SU-DHL-6 (cell line): ENCODE measurements around the gene GRN.

ENCODE experiments used
- H2AFZ ChIP-seq: fragments of 200-600 bp; sonication (generic); 2 replicates; pipeline ENCODE4 v1.6.1; 2014; ENCODE audit warnings: low read depth, mild to moderate bottlenecking, moderate library complexity, mixed read lengths, antibody characterized with exemption, low read length; ENCODE audit not compliant: severe bottlenecking
- H3F3A ChIP-seq: fragments of 200-600 bp; shearing (Covaris generic); 2 replicates; pipeline ENCODE4 v1.6.0; 2016; ENCODE audit warnings: antibody characterized with exemption, mild to moderate bottlenecking; ENCODE audit not compliant: insufficient read depth
- H3K27ac ChIP-seq: fragments of 200-600 bp; sonication (generic); 2 replicates; pipeline ENCODE4 v1.5.1; 2016; ENCODE audit warnings: low read depth, mild to moderate bottlenecking, low read length, moderate library complexity, mixed read lengths
- H3K27me3 ChIP-seq: fragments of 200-600 bp; sonication (generic), shearing (Covaris generic); 2 replicates; pipeline ENCODE4 v1.6.0; 2014; ENCODE audit warnings: mild to moderate bottlenecking, low read length
- H3K36me3 ChIP-seq: fragments of 200-600 bp; sonication (generic); 2 replicates; pipeline ENCODE4 v1.6.1; 2014; ENCODE audit warnings: mild to moderate bottlenecking, low read length, mixed read lengths
- H3K4me2 ChIP-seq: fragments of 300-600, 200-600 bp; shearing (Covaris generic), sonication (generic); 2 replicates; pipeline ENCODE4 v1.6.0; 2014; ENCODE audit warnings: low read length, low read depth, mild to moderate bottlenecking; ENCODE audit not compliant: poor library complexity, severe bottlenecking
- H3K4me3 ChIP-seq: fragments of 200-600 bp; sonication (generic); 2 replicates; pipeline ENCODE4 v1.5.1; 2014; ENCODE audit warnings: antibody characterized with exemption, low read length, mild to moderate bottlenecking, mixed read lengths; ENCODE audit not compliant: insufficient read depth, poor library complexity, severe bottlenecking
- H3K79me2 ChIP-seq: fragments of 200-600 bp; sonication (generic); 2 replicates; pipeline ENCODE4 v1.6.1; 2014; ENCODE audit warnings: mild to moderate bottlenecking, low read length, moderate library complexity; ENCODE audit not compliant: insufficient read depth
- H3K9ac ChIP-seq: fragments of 200-600 bp; sonication (generic); 2 replicates; pipeline ENCODE4 v1.7.0; 2014; ENCODE audit warnings: mild to moderate bottlenecking, low read length
- H3K9me2 ChIP-seq: fragments of 200-600 bp; sonication (generic); replicated peaks from 2 replicates; pipeline ENCODE4 v1.6.1; 2014; ENCODE audit warnings: low read length; ENCODE audit not compliant: insufficient read depth
- H3K9me3 ChIP-seq: fragments of 200-600 bp; sonication (generic); 2 replicates; pipeline ENCODE4 v1.6.1; 2014; ENCODE audit warnings: low read length, mixed read lengths; ENCODE audit not compliant: insufficient read depth
- H4K20me1 ChIP-seq: fragments of 200-600 bp; sonication (generic); 2 replicates; pipeline ENCODE4 v1.6.1; 2014; ENCODE audit warnings: low read depth, mild to moderate bottlenecking, antibody characterized with exemption, low read length, moderate library complexity, mixed read lengths
- EZH2phosphoT487 ChIP-seq: fragments of 200-600 bp; sonication (generic), shearing (Covaris generic); conservative IDR thresholded peaks from 2 replicates; pipeline ENCODE4 v1.6.1; 2018; ENCODE audit warnings: mild to moderate bottlenecking, antibody characterized with exemption, low read length, moderate library complexity, mixed read lengths
- TF ChIP-seq, protein P1 (sequence below): fragments of 200-600 bp; sonication (generic); IDR thresholded peaks from one replicate; pipeline ENCODE4 v1.5.1; 2017; ENCODE audit warnings: antibody characterized with exemption, mild to moderate bottlenecking, low read length, moderate library complexity; ENCODE audit not compliant: insufficient read depth, poor library complexity, severe bottlenecking

GRN gene

DNA sequence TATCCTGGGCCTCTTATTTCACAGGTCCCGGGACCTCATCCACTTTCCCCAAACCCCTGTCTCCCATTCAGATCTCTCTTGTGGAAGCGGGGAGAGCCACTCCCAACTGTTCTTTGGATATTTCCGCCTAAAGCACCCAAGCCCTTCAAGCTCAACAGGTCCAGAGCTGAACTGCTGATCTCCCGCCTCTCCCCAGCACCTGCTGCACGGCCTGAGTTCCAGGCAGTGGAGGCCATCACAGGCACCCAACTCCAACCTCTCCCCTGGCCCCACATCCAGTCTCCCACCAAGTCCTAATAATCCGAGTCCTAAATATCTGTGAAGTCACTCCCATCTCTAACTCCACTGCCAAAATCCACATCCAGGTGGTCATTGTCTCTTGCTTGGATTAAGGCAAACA is 37.8 kb downstream of the GRN start:
- TF ChIP-seq EZH2phosphoT487, result no peak
- TF ChIP-seq, protein P1, sequence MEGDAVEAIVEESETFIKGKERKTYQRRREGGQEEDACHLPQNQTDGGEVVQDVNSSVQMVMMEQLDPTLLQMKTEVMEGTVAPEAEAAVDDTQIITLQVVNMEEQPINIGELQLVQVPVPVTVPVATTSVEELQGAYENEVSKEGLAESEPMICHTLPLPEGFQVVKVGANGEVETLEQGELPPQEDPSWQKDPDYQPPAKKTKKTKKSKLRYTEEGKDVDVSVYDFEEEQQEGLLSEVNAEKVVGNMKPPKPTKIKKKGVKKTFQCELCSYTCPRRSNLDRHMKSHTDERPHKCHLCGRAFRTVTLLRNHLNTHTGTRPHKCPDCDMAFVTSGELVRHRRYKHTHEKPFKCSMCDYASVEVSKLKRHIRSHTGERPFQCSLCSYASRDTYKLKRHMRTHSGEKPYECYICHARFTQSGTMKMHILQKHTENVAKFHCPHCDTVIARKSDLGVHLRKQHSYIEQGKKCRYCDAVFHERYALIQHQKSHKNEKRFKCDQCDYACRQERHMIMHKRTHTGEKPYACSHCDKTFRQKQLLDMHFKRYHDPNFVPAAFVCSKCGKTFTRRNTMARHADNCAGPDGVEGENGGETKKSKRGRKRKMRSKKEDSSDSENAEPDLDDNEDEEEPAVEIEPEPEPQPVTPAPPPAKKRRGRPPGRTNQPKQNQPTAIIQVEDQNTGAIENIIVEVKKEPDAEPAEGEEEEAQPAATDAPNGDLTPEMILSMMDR, result no peak
- no peak overlapping the region for H3K4me3 ChIP-seq

DNA sequence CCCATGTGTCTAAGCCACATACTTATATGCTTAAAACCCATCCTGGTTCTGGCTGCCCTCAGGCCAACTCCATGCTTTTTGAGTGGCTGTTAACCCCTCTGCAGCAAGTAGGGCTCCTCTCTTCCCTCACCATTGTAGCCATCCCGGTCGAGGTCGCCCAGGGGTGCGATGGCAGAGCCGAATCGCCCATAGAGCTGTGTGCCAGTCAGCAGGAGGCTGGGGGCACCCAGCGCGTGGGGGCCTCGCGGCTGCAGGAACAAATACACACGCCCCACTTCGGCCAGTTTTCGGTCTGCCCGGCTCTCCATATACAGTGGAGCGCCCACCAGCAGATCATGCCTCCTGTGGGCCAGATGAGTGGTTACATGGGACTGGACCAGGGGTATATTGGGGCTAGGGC is 38.3 kb downstream of the GRN start:
- no peak overlapping the region for H3K9ac ChIP-seq
- H2AFZ ChIP-seq, result no peak overlapping the region
- no peaks in the 10 kb centered on the region for H3K79me2 ChIP-seq
- no peak overlapping the region for H3K27ac ChIP-seq
- TF ChIP-seq, protein P1, result no peak
- no peak for TF ChIP-seq EZH2phosphoT487
- H3K9me2 ChIP-seq, result no peaks in the 10 kb centered on the region
- H3K9me3 ChIP-seq, result no peaks in the 10 kb centered on the region
- H3K36me3 ChIP-seq, result no peaks in the 10 kb centered on the region
- no peaks in the 10 kb centered on the region for H3K27me3 ChIP-seq
- no peaks in the 10 kb centered on the region for H4K20me1 ChIP-seq
- no peak overlapping the region for H3K4me3 ChIP-seq
- no peaks in the 10 kb centered on the region for H3F3A ChIP-seq
- no peak overlapping the region for H3K4me2 ChIP-seq

More for the DNA sequence above, 37.8 kb downstream of the GRN start:
- Histone ChIP-seq H3K36me3 (no peaks in the 10 kb centered on the region), H3K27me3 (no peaks in the 10 kb centered on the region), H3K9me3 (no peaks in the 10 kb centered on the region), H3F3A (no peaks in the 10 kb centered on the region), H3K79me2 (no peaks in the 10 kb centered on the region), H4K20me1 (no peaks in the 10 kb centered on the region), H3K27ac (no peak overlapping the region), H3K4me2 (no peak overlapping the region), H3K9ac (no peak overlapping the region), H3K9me2 (no peaks in the 10 kb centered on the region), H2AFZ (no peak overlapping the region)

DNA sequence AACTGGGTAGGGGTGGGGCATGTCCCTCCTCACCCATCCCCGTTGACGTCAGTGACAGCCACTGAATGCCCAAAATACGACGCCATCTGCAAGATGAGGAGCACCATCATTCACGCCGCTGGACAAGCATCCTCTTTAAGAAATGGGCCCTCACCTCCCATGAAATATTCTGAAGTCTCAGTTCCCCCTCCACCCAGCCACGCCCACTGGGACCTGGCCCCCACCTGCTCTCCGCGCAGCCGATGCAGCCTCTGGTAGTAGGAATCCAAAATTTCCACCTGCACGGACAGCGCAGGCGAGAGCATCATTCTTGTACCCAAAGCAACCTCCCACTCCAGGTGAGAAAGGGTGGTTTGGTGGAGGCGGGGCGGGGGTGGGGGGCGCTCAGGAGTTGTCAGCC is 38.8 kb downstream of the GRN start:
- no peaks in the 10 kb centered on the region for H3K36me3 ChIP-seq
- no peak overlapping the region for H3K27ac ChIP-seq
- H2AFZ ChIP-seq, result no peak overlapping the region
- no peaks in the 10 kb centered on the region for H3K27me3 ChIP-seq
- H3K9ac ChIP-seq, result no peak overlapping the region
- H3K9me2 ChIP-seq, result no peaks in the 10 kb centered on the region
- no peaks in the 10 kb centered on the region for H3K9me3 ChIP-seq
- H3K4me2 ChIP-seq, result no peak overlapping the region
- no peak overlapping the region for H3K4me3 ChIP-seq
- no peak for TF ChIP-seq EZH2phosphoT487
- TF ChIP-seq, protein P1, result no peak
- no peaks in the 10 kb centered on the region for H3K79me2 ChIP-seq
- no peaks in the 10 kb centered on the region for H3F3A ChIP-seq
- no peaks in the 10 kb centered on the region for H4K20me1 ChIP-seq
